T-helper 2 cell treated with Interferon-gamma antibody and Interleukin-4, amounts not matched to agents 5 μg/mL and 100 μg/mL, for 36 hours (primary cell): Measurements from ENCODE around the gene RASSF4.

Experiments used
- DNase-seq: peaks from one replicate; pipeline ENCODE4 v3.0.0; 2021; ENCODE audit warnings: low spot score
- H3K27ac Mint-ChIP-seq: one replicate; pipeline ENCODE4 v1.8.0; 2021; ENCODE audit warnings: mild to moderate bottlenecking, mixed read lengths
- H3K27me3 Mint-ChIP-seq: one replicate; pipeline ENCODE4 v1.8.0; 2021; ENCODE audit warnings: low read depth, mixed read lengths
- H3K36me3 Mint-ChIP-seq: one replicate; pipeline ENCODE4 v1.8.0; 2021; ENCODE audit warnings: low read depth, mixed read lengths
- H3K4me1 Mint-ChIP-seq: one replicate; pipeline ENCODE4 v1.8.0; 2021; ENCODE audit warnings: low read depth, mixed read lengths
- H3K4me3 Mint-ChIP-seq: one replicate; pipeline ENCODE4 v1.8.0; 2022; ENCODE audit warnings: mild to moderate bottlenecking, moderate library complexity, mixed read lengths
- H3K9me3 Mint-ChIP-seq: one replicate; pipeline ENCODE4 v1.8.0; 2021; ENCODE audit warnings: mixed read lengths

Gene RASSF4

GRCh38 chr10:44922796-44923545 lies 36.6 kb upstream of the RASSF4 start:
- H3K9me3 Mint-ChIP-seq: no peaks in the 10 kb centered on the region
- peaks cover 11% of the 10 kb centered on the region for H3K27me3 Mint-ChIP-seq
- no peaks in the 10 kb centered on the region for H3K4me1 Mint-ChIP-seq
- no peaks in the 10 kb centered on the region for H3K36me3 Mint-ChIP-seq
- DNase-seq: no peak
- no peak overlapping the region for H3K27ac Mint-ChIP-seq
- H3K4me3 Mint-ChIP-seq: no peak overlapping the region

- no peak for DNase-seq
- H3K36me3 Mint-ChIP-seq: no peaks in the 10 kb centered on the region
- peaks cover 7% of the 10 kb centered on the region for H3K27me3 Mint-ChIP-seq
- no peak overlapping the region for H3K4me3 Mint-ChIP-seq
- no peaks in the 10 kb centered on the region for H3K9me3 Mint-ChIP-seq
- H3K27ac Mint-ChIP-seq: no peak overlapping the region
- H3K4me1 Mint-ChIP-seq: no peaks in the 10 kb centered on the region
Measured at GRCh38 chr10:44923611-44924010, 36.0 kb upstream of the RASSF4 start.

GRCh38 chr10:44924261-44925040 lies 35.2 kb upstream of the RASSF4 start:
- H3K27me3 Mint-ChIP-seq: peaks cover 4% of the 10 kb centered on the region
- H3K36me3 Mint-ChIP-seq: no peaks in the 10 kb centered on the region
- no peaks in the 10 kb centered on the region for H3K4me1 Mint-ChIP-seq
- no peak overlapping the region for H3K27ac Mint-ChIP-seq
- no peak overlapping the region for H3K4me3 Mint-ChIP-seq
- DNase-seq: no peak
- no peaks in the 10 kb centered on the region for H3K9me3 Mint-ChIP-seq

GRCh38 chr10:44925224-44925623 lies 34.4 kb upstream of the RASSF4 start:
- H3K27ac Mint-ChIP-seq: no peak overlapping the region
- no peaks in the 10 kb centered on the region for H3K9me3 Mint-ChIP-seq
- H3K4me3 Mint-ChIP-seq: no peak overlapping the region
- no peaks in the 10 kb centered on the region for H3K27me3 Mint-ChIP-seq
- no peaks in the 10 kb centered on the region for H3K4me1 Mint-ChIP-seq
- no peaks in the 10 kb centered on the region for H3K36me3 Mint-ChIP-seq
- no peak for DNase-seq

GRCh38 chr10:44925811-44926750 lies 33.5 kb upstream of the RASSF4 start:
- Mint-ChIP-seq H3K9me3 (no peaks in the 10 kb centered on the region), H3K27ac (no peak overlapping the region), H3K4me1 (no peaks in the 10 kb centered on the region), H3K4me3 (no peak overlapping the region), H3K36me3 (no peaks in the 10 kb centered on the region), H3K27me3 (no peaks in the 10 kb centered on the region)
- no peak for DNase-seq

- Mint-ChIP-seq H3K27ac (no peak overlapping the region), H3K4me1 (no peaks in the 10 kb centered on the region), H3K27me3 (no peaks in the 10 kb centered on the region), H3K36me3 (no peaks in the 10 kb centered on the region), H3K9me3 (no peaks in the 10 kb centered on the region), H3K4me3 (no peak overlapping the region)
- DNase-seq: no peak
Measured at GRCh38 chr10:44926751-44927351, 32.8 kb upstream of the RASSF4 start.

GRCh38 chr10:44927352-44927751 lies 32.2 kb upstream of the RASSF4 start:
- Mint-ChIP-seq H3K27me3 (no peaks in the 10 kb centered on the region), H3K9me3 (no peaks in the 10 kb centered on the region), H3K4me3 (no peak overlapping the region), H3K36me3 (no peaks in the 10 kb centered on the region), H3K4me1 (no peaks in the 10 kb centered on the region), H3K27ac (no peak overlapping the region)
- no peak for DNase-seq

- Mint-ChIP-seq H3K36me3 (no peaks in the 10 kb centered on the region), H3K4me1 (peaks cover 2% of the 10 kb centered on the region), H3K27ac (no peak overlapping the region), H3K4me3 (no peak overlapping the region), H3K27me3 (no peaks in the 10 kb centered on the region), H3K9me3 (no peaks in the 10 kb centered on the region)
- DNase-seq: no peak
Measured at GRCh38 chr10:44928462-44928861, 31.1 kb upstream of the RASSF4 start.

GRCh38 chr10:44929356-44930255 lies 30.0 kb upstream of the RASSF4 start:
- no peak for DNase-seq
- no peak overlapping the region for H3K27ac Mint-ChIP-seq
- H3K36me3 Mint-ChIP-seq: no peaks in the 10 kb centered on the region
- H3K9me3 Mint-ChIP-seq: no peaks in the 10 kb centered on the region
- no peaks in the 10 kb centered on the region for H3K27me3 Mint-ChIP-seq
- H3K4me1 Mint-ChIP-seq: peaks cover 2% of the 10 kb centered on the region
- no peak overlapping the region for H3K4me3 Mint-ChIP-seq

- no peaks in the 10 kb centered on the region for H3K27me3 Mint-ChIP-seq
- H3K9me3 Mint-ChIP-seq: no peaks in the 10 kb centered on the region
- peaks cover 8% of the 10 kb centered on the region for H3K4me1 Mint-ChIP-seq
- H3K36me3 Mint-ChIP-seq: no peaks in the 10 kb centered on the region
- DNase-seq: no peak
- peak overlapping the region; percentile 6 for H3K27ac Mint-ChIP-seq
- no peak overlapping the region for H3K4me3 Mint-ChIP-seq
Measured at GRCh38 chr10:44930904-44931620, 28.5 kb upstream of the RASSF4 start.

- Mint-ChIP-seq H3K4me1 (peaks cover 10% of the 10 kb centered on the region), H3K27ac (no peak overlapping the region), H3K27me3 (no peaks in the 10 kb centered on the region), H3K36me3 (no peaks in the 10 kb centered on the region), H3K9me3 (no peaks in the 10 kb centered on the region), H3K4me3 (no peak overlapping the region)
- no peak for DNase-seq
Measured at GRCh38 chr10:44931621-44932516, 27.7 kb upstream of the RASSF4 start.
